ENCODE results near the gene RRP1B. TPM values are rescaled to one million over a fixed set of nuclear protein-coding genes. Genes with fewer than 3 reads are reported as not detected.

Gene RRP1B
- total and polyA plus RNA-seq, 2 donors (not counting 1 experiment from before 2014, with no cell fraction given) = 11.7 to 20.3 TPM

DNA sequence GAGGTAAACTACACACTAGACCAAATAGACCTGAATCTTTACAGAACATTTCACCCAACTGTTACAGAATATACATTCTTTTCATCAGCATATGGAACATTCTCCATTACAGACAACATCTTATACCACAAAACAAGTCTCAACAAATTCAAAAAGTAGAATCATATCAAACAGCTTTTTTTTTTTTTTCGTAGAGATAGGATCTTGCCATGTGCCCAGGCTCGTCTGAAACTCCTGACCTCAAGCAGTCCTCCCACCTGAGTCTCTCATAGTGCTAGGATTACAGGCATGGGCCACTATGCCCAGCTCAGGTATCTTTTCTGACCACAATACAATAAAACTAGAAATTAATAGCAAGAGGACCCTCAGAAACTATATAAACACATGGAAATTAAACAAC lies 36.6 kb upstream of the RRP1B start:
- no peak overlapping the region for H2AFZ ChIP-seq (ENCODE audit: low read length)
- H3K4me3 ChIP-seq (replicated peaks in 1 of 4; ENCODE audit: control extremely low read depth in 1 of 4, insufficient read depth in 1 of 4, low read depth in 3 of 4, low read length in 4 of 4) = no peak overlapping the region
- no peaks in the 10 kb centered on the region for H3K36me3 ChIP-seq (ENCODE audit: control insufficient read depth, insufficient read depth, low read length)
- H3K9ac ChIP-seq (ENCODE audit: insufficient read depth, low read length) = no peak overlapping the region
- TF ChIP-seq EZH2 (IDR thresholded peaks at IDR 0.05; ENCODE audit: low read length, missing control alignments) = no peak
- TF ChIP-seq, protein P1, sequence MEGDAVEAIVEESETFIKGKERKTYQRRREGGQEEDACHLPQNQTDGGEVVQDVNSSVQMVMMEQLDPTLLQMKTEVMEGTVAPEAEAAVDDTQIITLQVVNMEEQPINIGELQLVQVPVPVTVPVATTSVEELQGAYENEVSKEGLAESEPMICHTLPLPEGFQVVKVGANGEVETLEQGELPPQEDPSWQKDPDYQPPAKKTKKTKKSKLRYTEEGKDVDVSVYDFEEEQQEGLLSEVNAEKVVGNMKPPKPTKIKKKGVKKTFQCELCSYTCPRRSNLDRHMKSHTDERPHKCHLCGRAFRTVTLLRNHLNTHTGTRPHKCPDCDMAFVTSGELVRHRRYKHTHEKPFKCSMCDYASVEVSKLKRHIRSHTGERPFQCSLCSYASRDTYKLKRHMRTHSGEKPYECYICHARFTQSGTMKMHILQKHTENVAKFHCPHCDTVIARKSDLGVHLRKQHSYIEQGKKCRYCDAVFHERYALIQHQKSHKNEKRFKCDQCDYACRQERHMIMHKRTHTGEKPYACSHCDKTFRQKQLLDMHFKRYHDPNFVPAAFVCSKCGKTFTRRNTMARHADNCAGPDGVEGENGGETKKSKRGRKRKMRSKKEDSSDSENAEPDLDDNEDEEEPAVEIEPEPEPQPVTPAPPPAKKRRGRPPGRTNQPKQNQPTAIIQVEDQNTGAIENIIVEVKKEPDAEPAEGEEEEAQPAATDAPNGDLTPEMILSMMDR (conservative IDR thresholded peaks at IDR 0.05 in 1 of 2, IDR thresholded peaks at IDR 0.05 in 1 of 2; ENCODE audit: low read depth in 1 of 2, low read length in 2 of 2) = no peak
- no peak overlapping the region for H3K27ac ChIP-seq (ENCODE audit: insufficient read depth, low read length)
- DNase-seq (ENCODE audit: low read depth in 2 of 2) = no peak
- no peaks in the 10 kb centered on the region for H3K79me2 ChIP-seq (ENCODE audit: control insufficient read depth, insufficient read depth, low read length)
- H3K4me1 ChIP-seq (ENCODE audit: control insufficient read depth, extremely low read depth, insufficient read depth, low read length) = no peaks in the 10 kb centered on the region
- H3K9me3 ChIP-seq (ENCODE audit: control insufficient read depth, insufficient read depth, low read depth, low read length) = no peaks in the 10 kb centered on the region
- H3K27me3 ChIP-seq (ENCODE audit: control insufficient read depth, insufficient read depth, low read length) = peaks cover 6% of the 10 kb centered on the region
- no peaks in the 10 kb centered on the region for H4K20me1 ChIP-seq (ENCODE audit: control insufficient read depth, extremely low read depth, insufficient read depth, low read length)
- H3K4me2 ChIP-seq (ENCODE audit: extremely low read depth, insufficient read depth, low read length) = no peak overlapping the region

GRCh38 chr21:43623588-43623987 lies 35.8 kb upstream of the RRP1B start:
- H3K4me1 ChIP-seq (ENCODE audit: control insufficient read depth, extremely low read depth, insufficient read depth, low read length) = no peaks in the 10 kb centered on the region
- no peak overlapping the region for H3K4me3 ChIP-seq (replicated peaks in 1 of 4; ENCODE audit: control extremely low read depth in 1 of 4, insufficient read depth in 1 of 4, low read depth in 3 of 4, low read length in 4 of 4)
- H3K27me3 ChIP-seq (ENCODE audit: control insufficient read depth, insufficient read depth, low read length) = peaks cover 6% of the 10 kb centered on the region
- no peaks in the 10 kb centered on the region for H3K36me3 ChIP-seq (ENCODE audit: control insufficient read depth, insufficient read depth, low read length)
- H3K4me2 ChIP-seq (ENCODE audit: extremely low read depth, insufficient read depth, low read length) = no peak overlapping the region
- no peak overlapping the region for H3K9ac ChIP-seq (ENCODE audit: insufficient read depth, low read length)
- no peak overlapping the region for H3K27ac ChIP-seq (ENCODE audit: insufficient read depth, low read length)
- H2AFZ ChIP-seq (ENCODE audit: low read length) = no peak overlapping the region
- DNase-seq (ENCODE audit: low read depth in 2 of 2) = no peak
- no peak for TF ChIP-seq EZH2 (IDR thresholded peaks at IDR 0.05; ENCODE audit: low read length, missing control alignments)
- TF ChIP-seq, protein P1 (conservative IDR thresholded peaks at IDR 0.05 in 1 of 2, IDR thresholded peaks at IDR 0.05 in 1 of 2; ENCODE audit: low read depth in 1 of 2, low read length in 2 of 2) = no peak
- no peaks in the 10 kb centered on the region for H4K20me1 ChIP-seq (ENCODE audit: control insufficient read depth, extremely low read depth, insufficient read depth, low read length)
- no peaks in the 10 kb centered on the region for H3K9me3 ChIP-seq (ENCODE audit: control insufficient read depth, insufficient read depth, low read depth, low read length)
- no peaks in the 10 kb centered on the region for H3K79me2 ChIP-seq (ENCODE audit: control insufficient read depth, insufficient read depth, low read length)

DNA sequence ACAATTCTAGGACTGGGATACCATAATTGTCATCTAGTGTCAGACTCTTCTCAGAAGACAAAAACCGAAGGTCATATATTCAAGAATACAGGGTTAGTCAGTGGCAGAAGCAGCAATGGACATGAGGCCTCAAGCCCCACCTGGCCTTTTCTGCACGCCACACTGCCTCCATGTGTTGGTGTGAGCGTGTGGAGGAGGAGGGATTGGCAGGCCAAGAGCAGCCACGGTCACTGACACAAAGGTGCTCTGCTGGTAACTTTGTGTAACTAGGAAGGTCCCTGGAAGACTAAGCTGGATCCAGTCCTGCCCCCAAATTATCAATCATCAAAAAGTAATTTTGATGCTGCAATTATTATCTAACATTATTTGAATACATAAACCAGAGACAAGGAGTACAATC lies 35.0 kb upstream of the RRP1B start:
- no peaks in the 10 kb centered on the region for H3K9me3 ChIP-seq (ENCODE audit: control insufficient read depth, insufficient read depth, low read depth, low read length)
- no peaks in the 10 kb centered on the region for H3K36me3 ChIP-seq (ENCODE audit: control insufficient read depth, insufficient read depth, low read length)
- no peak for TF ChIP-seq EZH2 (IDR thresholded peaks at IDR 0.05; ENCODE audit: low read length, missing control alignments)
- TF ChIP-seq, protein P1 (conservative IDR thresholded peaks at IDR 0.05 in 1 of 2, IDR thresholded peaks at IDR 0.05 in 1 of 2; ENCODE audit: low read depth in 1 of 2, low read length in 2 of 2) = no peak
- no peak overlapping the region for H3K4me3 ChIP-seq (replicated peaks in 1 of 4; ENCODE audit: control extremely low read depth in 1 of 4, insufficient read depth in 1 of 4, low read depth in 3 of 4, low read length in 4 of 4)
- no peaks in the 10 kb centered on the region for H4K20me1 ChIP-seq (ENCODE audit: control insufficient read depth, extremely low read depth, insufficient read depth, low read length)
- no peak overlapping the region for H3K4me2 ChIP-seq (ENCODE audit: extremely low read depth, insufficient read depth, low read length)
- H3K4me1 ChIP-seq (ENCODE audit: control insufficient read depth, extremely low read depth, insufficient read depth, low read length) = no peaks in the 10 kb centered on the region
- no peak for DNase-seq (ENCODE audit: low read depth in 2 of 2)
- H3K79me2 ChIP-seq (ENCODE audit: control insufficient read depth, insufficient read depth, low read length) = no peaks in the 10 kb centered on the region
- peaks cover 6% of the 10 kb centered on the region for H3K27me3 ChIP-seq (ENCODE audit: control insufficient read depth, insufficient read depth, low read length)
- no peak overlapping the region for H3K9ac ChIP-seq (ENCODE audit: insufficient read depth, low read length)
- no peak overlapping the region for H2AFZ ChIP-seq (ENCODE audit: low read length)
- no peak overlapping the region for H3K27ac ChIP-seq (ENCODE audit: insufficient read depth, low read length)
